NCI-H526 treated with DMSO at 0.1 percent for 48 hours (cell line): ENCODE measurements around the gene USP24.
"Not testable (repeated sequence)": the region's sequence is repeated elsewhere in the genome, so short reads cannot be mapped to it uniquely, and the experiment has no call there.

Experiments used
- DNase-seq: peaks from one replicate; lab custom pipeline; 2025; lab: John Stamatoyannopoulos, UW

The USP24 gene

DNA sequence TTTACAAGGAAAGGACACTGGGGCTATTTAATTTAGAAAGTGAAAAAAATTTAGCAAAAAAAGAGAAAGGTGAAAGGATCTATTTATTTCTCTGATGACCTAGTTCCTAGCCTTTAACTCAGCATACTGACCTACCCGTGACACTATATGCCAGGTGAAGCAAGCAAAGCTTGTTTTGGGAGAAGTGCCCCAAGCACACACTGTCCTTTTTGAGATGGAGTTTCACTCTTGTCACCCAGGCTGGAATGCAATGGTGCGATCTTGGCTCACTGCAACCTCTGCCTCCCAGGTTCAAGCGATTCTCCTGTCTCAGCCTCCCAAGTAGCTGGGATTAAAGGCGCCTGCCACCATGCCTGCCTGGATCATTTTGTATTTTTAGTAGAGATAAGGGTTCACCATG is 14.6 kb upstream of the USP24 start:
- not testable (repeated sequence) for DNase-seq

DNA sequence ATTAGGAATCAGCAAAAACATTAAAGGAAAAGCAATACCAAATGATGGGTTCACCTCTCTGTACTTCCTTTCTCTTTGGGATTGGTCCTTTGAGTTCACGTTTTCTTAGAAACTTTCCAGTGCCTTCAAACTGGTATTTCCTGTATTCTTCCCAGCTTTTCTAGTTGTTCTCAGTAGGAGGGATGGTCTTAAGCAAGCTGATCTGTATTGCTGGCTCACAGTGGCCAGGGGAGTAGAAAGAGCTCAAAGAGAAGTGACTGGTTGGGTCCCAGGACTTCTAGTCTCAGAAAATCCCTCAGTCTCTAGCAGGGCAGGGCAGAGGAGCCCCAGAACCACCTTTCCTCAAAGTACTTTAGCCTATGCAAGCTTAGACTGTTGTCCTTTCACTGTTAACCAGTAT is 10.1 kb upstream of the USP24 start:
- no peak for DNase-seq

DNA sequence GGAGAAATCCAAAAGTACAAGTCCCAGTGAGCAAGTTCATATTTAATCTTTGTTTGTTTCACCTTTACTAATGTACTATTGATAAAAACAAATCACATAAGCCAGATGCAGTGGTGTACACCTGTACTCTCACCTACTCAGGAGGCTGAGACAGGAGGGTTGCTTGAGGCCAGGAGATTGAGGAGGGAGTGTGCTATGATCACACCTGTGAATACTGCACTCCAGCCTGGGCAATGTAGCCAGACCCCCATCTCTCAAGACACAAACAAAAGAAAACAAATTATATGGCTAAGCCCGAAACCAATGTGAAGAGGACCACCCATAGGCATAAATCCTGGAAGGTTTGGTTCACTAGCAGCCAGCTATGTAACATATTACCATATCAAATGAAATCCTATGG is 9.6 kb upstream of the USP24 start:
- no peak for DNase-seq

DNA sequence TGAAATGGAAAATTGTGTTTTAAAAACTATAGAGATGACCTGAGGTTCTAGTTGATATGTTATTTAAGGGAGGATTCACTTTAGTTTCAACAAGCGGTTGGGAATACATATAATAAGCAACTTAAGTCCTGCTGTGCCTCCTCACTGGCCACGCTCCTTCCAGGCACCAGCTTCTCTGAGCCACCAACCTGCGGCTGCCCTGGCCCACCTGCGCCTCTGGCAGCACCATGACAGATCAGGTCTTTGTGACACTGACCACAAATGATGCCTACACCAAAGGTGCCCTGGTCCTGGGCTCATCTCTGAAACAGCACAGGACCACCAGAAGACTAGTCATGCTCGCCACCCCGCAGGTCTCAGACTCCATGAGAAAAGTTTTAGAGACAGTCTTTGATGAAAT is 7.0 kb upstream of the USP24 start:
- DNase-seq = no peak

DNA sequence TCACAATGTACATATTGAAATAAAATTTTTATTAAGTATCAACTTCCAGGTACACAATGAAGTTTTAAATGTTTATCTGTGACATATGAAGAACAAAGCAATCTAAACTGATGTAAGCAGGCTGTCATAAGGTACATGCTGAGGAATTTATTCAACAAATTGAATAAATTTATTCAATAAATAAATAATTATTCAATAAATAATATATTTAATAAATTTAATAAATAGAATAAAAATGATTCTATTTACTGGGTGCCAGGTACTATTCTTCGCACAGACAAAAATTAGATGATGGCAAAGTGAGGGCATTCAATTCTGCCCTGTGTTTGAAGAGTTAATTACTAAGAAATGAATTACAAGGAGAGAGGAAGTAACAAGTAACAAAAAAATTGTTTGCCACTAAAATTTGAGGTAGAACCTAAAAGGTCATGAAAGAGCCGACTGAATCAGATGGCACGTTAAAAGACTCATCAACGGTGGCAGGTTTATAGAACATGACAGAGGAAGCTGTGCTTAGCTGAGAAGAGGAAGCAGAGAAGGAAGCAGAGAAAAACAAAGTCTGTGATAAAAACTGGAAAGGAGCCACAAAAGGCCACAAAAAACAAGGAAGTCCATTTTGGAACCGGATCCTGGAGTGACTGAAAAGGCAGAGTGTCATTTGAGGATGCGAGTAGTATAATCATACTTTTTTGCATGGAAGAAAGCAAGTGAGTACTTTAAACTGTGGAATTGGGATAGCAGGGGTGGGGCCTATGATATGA is 2.2 kb upstream of the USP24 start:
- DNase-seq = no peak

DNA sequence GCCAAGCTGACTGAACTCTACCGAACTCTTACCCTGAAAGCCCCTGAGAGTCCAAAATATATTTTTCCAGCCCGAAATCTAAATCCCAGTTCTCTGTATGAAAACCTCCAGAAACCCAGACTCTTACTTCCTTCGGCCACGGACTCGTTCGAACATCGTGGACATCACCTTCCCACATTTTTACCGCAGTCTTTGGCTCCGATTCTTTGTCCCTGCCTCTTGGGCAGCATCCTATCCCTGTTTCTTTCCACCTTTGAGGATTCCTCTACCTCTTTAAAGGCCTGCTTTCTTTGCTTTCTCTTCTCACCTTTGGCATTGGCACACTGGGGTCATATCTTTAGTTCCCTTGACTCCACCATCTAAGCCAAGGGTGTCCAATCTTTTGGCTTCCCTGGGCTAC is 932 bp upstream of the USP24 start:
- DNase-seq = no peak

DNA sequence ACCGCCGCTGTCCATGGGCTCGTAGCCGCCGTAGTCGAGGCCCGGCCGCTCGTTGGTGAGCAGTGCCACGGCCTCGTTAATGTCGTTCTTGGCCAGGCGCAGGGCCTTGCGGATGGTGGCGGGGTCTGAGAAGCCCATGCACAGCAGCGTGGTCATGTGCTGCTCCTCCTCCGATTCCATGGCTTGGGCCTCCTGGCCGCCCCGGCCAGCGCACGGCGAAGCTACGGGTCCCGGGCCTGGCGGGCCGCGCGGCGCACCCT is 300 bp downstream of the USP24 start:
- DNase-seq = peak; percentile 48

DNA sequence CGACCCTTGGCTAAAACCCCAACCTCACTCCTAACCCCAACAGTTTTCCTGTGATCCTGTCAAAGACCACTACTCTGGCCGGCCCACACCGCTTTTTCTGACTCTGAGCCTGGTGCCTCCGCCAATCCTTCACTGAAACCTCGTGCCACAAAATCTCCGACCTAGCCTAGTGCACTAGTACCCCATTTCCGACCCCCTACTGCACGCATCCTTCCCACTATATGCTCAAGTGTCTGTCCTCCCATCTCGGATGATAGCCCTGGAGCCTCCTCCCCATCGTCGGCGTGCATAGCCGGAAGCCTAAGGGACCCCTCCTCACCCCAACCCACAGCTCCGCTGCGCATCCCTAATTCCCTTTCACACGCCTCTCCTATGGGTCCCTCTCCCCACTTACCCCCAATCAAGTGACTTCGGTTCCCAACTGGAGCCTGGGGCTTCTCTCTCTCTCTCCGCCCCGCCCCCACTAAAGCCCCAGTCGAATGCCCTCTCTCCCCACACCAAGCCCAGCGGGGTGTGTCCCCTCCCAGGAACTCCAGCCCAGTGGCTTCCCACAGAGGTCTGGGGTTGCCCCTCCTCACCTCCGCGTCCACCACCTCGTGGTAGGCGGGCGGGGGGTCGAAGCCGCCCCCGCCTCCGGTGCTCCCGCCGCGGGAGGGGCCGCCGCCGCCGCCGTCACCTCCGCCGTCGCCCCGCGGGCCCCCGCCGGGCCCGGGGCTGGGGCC is 791 bp downstream of the USP24 start:
- DNase-seq = peak; percentile 46

DNA sequence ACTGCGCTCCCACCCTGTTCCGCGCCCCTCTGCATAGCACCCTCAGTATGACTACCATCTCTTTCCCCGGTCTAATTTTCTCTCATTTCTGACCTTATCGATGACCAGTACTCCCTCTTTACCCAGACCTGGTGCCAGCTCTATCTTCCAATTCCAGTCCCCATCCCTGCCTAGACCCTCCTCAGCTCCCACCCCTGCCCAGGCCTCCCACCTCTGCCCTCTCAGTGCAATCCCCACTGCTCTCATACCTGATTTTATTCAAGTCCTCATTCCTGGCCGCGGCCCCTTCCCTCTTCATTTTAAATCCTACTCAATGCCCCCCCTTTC is 1.3 kb downstream of the USP24 start:
- peak; percentile 42 for DNase-seq

DNA sequence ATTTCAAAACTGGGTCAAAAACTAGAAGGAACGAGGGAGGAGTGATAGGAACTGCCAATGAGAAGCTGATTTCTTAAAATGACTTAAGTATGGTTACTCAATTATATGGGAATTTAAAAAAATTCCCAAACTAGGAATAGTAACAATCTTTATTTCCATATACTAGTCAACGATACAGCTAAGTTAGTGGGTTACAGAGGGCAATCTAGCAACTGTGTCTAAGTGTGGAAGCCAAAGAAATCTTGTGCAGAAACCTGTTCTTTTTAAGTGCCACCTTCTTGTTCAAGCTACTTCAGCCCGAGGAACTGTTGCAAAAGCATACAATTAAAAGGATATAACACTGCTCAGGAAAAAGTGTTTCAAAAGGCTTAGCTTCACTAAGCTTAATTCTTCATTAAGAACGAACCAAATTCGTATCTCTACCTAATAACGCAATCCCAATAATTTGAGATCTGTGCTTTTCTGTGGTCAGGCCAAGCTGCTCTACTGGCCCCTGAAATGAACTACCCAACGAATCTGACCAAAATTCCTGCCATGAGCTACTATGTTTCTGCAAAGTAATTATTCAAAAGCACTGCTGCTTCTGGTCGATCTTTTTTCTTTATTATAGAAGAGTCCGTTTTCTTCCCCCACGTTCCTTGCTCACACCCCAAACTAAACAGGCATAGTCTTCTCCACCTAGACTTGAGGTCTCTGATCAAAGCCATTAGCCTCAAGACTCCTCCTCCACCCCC is 1.8 kb downstream of the USP24 start:
- peak; percentile 42 for DNase-seq

DNA sequence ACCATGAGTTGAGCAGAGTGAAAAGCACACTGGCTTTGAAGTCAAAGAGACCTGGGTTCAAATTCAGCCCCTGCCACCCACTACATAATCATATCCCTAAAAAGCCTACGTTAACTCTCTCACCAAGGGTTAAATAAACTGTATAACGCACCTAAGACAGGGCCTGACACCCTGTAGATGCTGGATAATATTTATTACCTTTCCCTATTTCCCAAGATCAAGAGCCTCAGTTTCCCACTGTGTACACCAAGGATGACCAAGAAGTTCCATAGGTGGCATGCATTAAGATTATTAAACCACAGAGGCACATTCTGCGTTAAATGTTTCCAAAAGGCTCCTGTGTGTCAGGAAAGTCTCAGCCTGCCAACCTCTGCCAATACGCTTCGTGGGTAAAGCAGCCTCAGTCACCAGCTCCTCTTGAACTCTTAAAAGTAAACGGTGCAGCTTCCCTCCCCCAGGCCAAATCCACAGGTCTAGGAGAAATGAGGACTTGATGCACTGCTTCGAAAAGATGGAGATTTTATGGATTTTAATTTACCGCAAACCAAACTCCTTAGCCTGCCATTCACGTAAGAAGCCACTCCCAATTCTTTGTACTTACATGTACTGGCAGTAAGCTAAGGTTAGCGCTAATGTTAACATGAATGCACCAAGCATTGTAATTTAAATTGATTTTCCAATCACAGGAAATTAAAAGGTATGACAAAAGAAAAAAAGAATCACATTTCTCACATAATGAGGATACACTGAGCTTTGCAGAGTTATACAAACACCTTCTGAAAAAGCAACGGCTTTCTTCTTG is 2.6 kb downstream of the USP24 start:
- DNase-seq = peak; percentile 65

DNA sequence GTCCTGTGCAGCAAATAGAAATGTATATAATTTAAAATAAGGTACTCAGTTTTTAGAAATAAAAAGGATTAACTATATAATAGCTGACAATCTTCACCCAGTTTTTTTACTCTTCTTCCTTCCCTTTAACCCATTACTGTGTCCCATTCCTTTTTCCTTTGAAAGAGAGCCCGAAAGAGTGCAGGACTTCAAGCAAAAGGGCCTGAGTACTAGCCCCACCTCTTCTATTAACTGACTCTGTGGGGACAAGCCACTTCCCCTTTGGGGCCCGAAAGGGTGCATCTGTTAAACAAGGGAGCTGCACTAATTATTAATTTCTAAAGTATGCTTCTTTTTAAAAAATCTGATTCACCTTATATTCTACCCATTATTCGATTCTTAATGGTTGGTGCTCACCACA is 3.3 kb downstream of the USP24 start:
- no peak for DNase-seq

DNA sequence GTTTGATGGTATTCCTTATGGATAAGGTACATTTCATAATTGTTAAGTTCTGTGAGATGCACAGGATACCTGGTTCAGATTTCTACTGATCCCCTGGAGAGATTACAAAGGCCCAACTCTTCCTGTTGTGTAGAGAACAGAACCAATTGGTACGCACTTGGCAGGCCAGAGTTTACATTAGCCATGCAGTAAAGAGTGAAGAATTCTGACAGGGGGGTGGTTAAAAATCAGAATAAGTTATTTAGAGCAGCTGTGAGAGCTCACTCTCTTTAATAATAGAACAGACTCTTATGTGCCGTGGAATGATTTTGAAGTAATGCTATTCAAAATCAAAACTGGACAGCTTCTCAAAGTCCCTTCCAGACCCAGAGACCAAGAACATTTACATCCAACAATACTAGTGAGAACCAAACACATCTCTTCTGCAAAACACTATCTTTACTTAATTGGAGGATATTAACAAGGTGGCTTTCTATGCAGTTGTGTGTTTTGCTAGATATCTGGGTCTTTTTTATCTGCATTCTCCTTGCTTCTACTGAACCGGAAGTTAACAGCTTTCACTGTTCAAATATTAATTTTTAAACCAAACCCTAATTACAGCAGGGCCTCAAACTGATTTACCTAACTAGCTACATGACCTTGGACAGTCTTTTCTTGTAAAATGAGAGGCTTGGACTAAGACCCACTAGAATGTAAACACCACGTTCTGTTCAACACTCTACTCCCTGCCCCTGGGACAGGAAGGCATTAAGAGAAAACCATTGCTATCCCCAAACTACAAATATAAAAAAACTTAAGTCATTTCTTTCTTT is 4.0 kb downstream of the USP24 start:
- DNase-seq = peak; percentile 19

DNA sequence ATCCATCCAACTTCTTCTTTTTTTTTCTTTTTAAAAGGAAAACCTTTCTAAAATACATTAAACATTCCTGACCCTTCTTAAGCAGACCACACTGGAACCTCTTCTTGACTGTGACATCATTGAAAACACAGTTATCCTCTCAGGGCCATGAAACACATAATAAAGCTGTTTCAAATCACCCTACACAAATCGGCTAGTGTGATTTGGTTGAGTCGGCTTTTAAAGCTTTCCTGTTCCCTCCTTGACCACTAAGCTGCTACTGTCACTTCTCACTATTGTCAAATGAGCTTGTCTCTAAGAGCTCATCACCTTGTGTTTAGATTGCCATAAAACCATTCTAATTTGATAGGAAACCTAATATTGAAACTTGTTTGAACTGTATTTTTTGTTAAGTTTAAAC is 5.9 kb downstream of the USP24 start:
- peak; percentile 39 for DNase-seq

DNA sequence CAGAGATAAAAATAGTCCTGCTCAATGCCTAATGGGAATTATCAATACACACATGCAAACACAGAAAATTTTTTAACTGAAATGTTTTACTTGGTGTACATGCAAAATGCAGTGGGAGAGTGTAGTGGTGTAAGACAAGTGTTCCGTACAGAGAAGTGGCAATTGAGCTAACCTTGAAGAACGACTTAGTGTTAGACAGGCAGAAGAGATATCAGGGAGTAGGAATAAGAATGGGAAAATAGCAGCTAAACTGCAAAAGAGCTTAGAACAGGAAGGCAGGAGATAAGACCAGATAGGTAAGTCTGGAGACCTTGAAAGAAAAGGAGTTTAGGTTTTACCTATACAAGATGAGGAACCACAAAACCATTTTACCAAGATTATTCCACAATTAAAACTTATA is 9.0 kb downstream of the USP24 start:
- no peak for DNase-seq

DNA sequence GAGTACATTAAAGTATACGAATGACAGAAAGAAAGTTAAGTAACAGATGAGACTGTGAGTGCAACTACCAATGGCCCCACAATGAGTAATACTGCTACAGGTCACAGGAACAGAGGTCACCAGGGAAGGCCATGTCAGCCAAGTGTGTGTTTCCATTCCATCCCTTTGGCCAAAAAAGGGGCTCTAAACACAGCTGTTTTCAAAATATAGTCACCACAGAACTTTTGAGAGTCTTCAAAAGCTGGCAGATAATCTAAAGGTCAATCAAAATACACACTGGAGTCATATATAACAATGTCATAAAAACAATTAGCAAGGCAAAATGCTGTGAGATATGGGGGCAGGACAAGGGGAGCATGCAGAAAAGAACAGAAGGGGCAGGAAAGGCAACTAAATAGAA is 10.2 kb downstream of the USP24 start:
- no peak for DNase-seq

DNA sequence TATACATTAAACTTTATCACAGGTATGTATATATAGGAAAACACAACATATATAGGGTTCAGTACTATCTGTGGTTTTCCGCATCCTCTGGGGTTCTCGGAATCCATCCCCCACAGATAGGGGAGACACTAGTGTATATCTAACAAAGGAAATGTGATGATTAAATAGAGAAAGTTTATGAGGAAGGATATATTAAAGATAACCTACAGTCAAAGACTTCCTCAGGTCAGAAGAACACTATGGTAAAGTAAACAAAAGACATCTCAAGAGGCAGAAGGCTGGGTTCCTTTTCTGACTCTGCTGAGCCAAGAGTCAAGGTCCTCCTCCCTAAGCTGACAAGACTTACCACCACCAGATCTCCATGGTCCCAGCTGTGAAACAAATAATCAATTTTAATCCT is 12.1 kb downstream of the USP24 start:
- DNase-seq = no peak

DNA sequence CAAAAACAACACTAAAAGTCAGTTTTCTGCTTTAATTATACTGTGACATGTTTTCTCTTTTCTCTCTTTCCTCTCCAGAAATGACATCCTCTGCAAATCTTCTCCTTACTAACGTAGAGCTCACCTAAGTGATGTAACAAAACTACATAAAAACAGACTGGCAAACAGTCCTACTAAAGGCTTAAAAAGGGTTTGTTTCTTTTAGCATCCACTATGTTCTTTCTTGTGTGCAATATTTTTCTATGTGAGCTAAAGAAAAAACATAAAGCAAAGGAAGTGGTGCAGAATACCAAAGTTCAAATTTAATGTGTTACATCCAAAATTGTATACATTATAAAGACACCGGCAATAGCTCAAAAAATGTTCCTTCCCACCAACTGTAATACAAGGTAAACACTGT is 14.5 kb downstream of the USP24 start:
- DNase-seq = no peak

DNA sequence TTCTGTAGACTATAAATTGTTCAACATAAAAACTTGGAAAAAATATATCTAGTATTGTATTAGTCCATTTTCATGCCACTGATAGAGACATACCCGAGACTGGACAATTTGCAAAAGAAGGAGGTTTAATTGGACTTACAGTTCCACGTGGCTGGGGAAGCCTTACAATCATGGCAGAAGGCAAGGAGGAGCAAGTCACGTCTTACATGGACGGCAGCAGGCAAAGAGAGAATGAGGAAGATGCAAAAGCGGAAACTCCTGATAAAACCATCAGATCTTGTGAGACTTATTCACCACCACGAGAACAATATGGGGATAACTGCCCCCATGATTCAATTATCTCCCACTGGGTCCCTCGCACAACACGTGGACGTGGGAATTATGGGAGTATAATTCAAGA is 15.4 kb downstream of the USP24 start:
- not testable (repeated sequence) for DNase-seq

DNA sequence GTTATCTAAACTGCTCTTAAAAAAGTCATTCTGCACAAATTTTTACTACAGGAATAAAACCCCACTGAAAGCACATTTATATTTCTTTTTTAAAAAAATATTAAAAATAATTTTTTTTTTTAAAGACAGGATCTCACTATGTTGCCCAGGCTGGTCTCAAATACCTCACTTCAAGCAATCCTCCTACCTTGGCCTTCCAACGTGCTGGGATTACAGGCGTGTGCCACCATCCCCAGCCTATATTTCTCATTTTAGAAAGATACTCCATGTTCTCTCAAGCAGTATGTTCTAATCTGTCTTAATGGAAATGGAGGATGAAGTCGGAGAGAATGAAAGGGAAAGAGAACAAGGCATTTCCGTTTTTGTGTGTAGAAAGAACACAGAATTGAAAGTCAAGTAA is 17.1 kb downstream of the USP24 start:
- DNase-seq = no peak

DNA sequence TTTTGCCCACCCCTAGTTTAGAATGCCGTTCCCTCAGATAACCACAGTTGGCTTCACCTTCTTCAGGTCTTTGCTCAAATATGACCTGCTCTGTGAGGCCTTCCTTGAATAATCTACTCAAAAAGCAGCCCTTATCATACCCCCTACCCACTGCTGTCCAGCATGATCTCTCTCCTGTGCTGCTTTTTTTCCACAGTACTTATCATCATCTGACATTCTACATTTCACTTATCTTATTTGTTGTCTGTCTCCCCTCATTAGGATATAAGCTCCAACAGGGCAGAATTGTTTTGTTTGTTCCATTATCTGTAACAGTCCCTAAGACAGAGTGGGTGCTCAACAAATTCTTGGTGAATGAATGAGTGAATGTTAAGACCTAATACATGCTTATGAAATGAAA is 18.1 kb downstream of the USP24 start:
- no peak for DNase-seq
